Measurements from ENCODE around the gene AASDHPPT.

DNA sequence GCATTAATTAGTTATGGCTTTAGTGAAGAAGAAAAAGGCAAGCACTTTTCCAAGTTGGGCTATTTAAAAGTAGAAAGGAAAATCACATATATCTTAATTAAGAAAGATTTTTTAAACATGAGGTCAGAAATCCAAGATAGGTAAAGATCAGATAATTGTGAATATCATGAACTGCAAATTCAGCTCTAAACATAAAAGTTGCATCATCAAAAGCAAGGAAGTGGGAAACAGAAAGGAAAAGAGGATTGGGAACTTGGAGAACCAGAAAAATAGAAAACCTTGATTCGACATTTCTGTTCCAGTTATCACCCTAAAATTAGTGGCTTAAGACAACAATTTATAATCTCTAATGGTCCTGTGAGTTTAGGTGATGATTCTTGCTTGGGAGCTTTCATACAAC, 17.8 kb upstream of the AASDHPPT start:
- TF ChIP-seq CTCF (IDR thresholded peaks at IDR 0.05) (no peak), KDM5A (IDR thresholded peaks at IDR 0.05) (no peak), POLR2A (IDR thresholded peaks at IDR 0.05; ENCODE audit: low read length) (no peak), USF2 (IDR thresholded peaks at IDR 0.05) (no peak), RFX5 (IDR thresholded peaks at IDR 0.05) (no peak), MAX (IDR thresholded peaks at IDR 0.05) (no peak), RARB (CRISPR knock-in tag; IDR thresholded peaks at IDR 0.05) (no peak), ZC3H11A (IDR thresholded peaks at IDR 0.05) (no peak), NR3C1 (IDR thresholded peaks at IDR 0.05) (no peak)
